Neural progenitor cell (in vitro differentiated cells): ENCODE results near the gene BTK. TPM values are rescaled to one million over a fixed set of nuclear protein-coding genes. Genes with fewer than 3 reads are reported as not detected.
"Not testable (repeated sequence)": the region's sequence is repeated elsewhere in the genome, so short reads cannot be mapped to it uniquely, and the experiment has no call there.

Source experiments
- DNase-seq: peaks from one replicate; pipeline ENCODE4 v3.0.0-alpha.2; 2016; ENCODE audit warnings: low spot score
- H2AFZ ChIP-seq: fragments of 200-600 bp; sonication (generic); replicated peaks from 2 replicates; pipeline ENCODE4 v1.6.1; 2016; ENCODE audit warnings: antibody characterized with exemption
- H3F3A ChIP-seq: fragments of 200-600 bp; sonication (generic); 2 replicates; pipeline ENCODE4 v1.6.1; 2016; ENCODE audit warnings: antibody characterized with exemption, low read depth
- H3K27ac ChIP-seq: fragments of 200-600 bp; sonication (generic); 2 replicates; pipeline ENCODE4 v1.5.1; 2016; ENCODE audit warnings: mild to moderate bottlenecking
- H3K27me3 ChIP-seq: fragments of 200-600 bp; sonication (generic); 2 replicates; pipeline ENCODE4 v1.6.1; 2016; ENCODE audit warnings: mild to moderate bottlenecking, moderate library complexity
- H3K36me3 ChIP-seq: fragments of 200-600 bp; sonication (generic); 2 replicates; pipeline ENCODE4 v1.5.1; 2016
- H3K4me1 ChIP-seq: fragments of 200-600 bp; sonication (generic); 2 replicates; pipeline ENCODE4 v1.6.1; 2016; ENCODE audit warnings: mixed run types
- H3K4me2 ChIP-seq: fragments of 200-600 bp; sonication (generic); 2 replicates; pipeline ENCODE4 v1.6.1; 2016
- H3K4me3 ChIP-seq: fragments of 200-600 bp; sonication (generic); 2 replicates; pipeline ENCODE4 v1.5.1; 2016
- H3K79me2 ChIP-seq: fragments of 200-600 bp; sonication (generic); 2 replicates; pipeline ENCODE4 v1.6.1; 2016; ENCODE audit warnings: low read depth
- H3K9ac ChIP-seq: fragments of 200-600 bp; sonication (generic); 2 replicates; pipeline ENCODE4 v1.6.1; 2016
- H3K9me3 ChIP-seq: fragments of 200-600 bp; sonication (generic); 2 replicates; pipeline ENCODE4 v1.5.1; 2016; ENCODE audit warnings: low read depth
- H4K20me1 ChIP-seq: fragments of 200-600 bp; sonication (generic); 2 replicates; pipeline ENCODE4 v1.6.1; 2016; ENCODE audit warnings: low read depth
- H3K27ac Mint-ChIP-seq: 3 replicates; pipeline ENCODE4 v1.8.0; 2021; ENCODE audit warnings: mixed read lengths
- H3K27me3 Mint-ChIP-seq: 2 replicates; pipeline ENCODE4 v1.8.0; 2022; ENCODE audit warnings: low read depth, mild to moderate bottlenecking, inconsistent platforms, moderate library complexity, mixed read lengths; ENCODE audit not compliant: insufficient read depth
- H3K36me3 Mint-ChIP-seq: 3 replicates; pipeline ENCODE4 v1.8.0; 2021; ENCODE audit warnings: mixed read lengths
- H3K4me1 Mint-ChIP-seq: 3 replicates; pipeline ENCODE4 v1.8.0; 2021; ENCODE audit warnings: mixed read lengths
- H3K4me3 Mint-ChIP-seq: 3 replicates; pipeline ENCODE4 v1.8.0; 2021; ENCODE audit warnings: mild to moderate bottlenecking, moderate library complexity, mixed read lengths
- H3K9me3 Mint-ChIP-seq: 3 replicates; pipeline ENCODE4 v1.8.0; 2020; ENCODE audit warnings: mixed read lengths
- EZH2 ChIP-seq: fragments of 200-600 bp; sonication (generic); IDR thresholded peaks from 2 replicates; pipeline ENCODE4 v1.6.1; 2017; ENCODE audit warnings: antibody characterized with exemption, mild to moderate bottlenecking, moderate library complexity
- EZH2phosphoT487 ChIP-seq: fragments of 200-600 bp; sonication (generic); IDR thresholded peaks from 2 replicates; pipeline ENCODE4 v1.6.1; 2017; ENCODE audit warnings: antibody characterized with exemption
- total RNA-seq: library from RNA; depleted of rRNA; stranded (reverse); fragments of >200 nt; gene quantifications from 2 replicates; pipeline ENCODE4 v1.2.3, GENCODE V29; 2015; ENCODE audit warnings: low replicate concordance
- TF ChIP-seq, protein P1 (sequence below): fragments of 200-600 bp; sonication (generic); IDR thresholded peaks from 2 replicates; pipeline ENCODE4 v1.5.1; 2017; ENCODE audit warnings: antibody characterized with exemption, mild to moderate bottlenecking

BTK gene
- total RNA-seq, 1 donor from 2014 or later = not detected

DNA sequence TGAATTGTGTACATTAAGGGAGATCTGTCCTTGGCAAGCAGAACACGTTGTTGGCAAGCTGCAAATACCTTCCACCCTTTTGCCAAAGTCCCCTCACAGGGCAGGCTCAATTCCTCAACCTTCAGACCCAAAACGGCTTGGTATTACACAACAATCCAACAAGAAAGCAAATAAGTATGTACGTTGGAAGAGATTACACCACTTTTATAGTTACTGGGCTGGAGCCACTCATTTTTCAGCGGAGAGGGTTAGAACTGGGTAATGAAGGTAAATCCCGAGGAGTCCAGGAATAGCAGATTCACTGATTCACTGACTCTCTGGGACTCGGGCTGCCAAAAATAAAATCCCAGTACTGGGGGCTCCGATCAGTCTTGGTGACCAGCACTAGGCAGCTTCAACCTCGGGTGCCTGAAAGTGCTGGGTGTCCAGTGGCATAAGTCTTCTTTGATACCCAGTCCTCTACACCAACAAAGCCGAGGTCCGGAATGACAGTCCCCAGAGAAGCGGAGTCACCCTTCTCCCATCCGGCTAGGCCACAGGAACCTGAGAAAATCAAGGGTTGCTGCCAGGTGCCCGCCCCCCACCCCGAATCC is 38.0 kb downstream of the BTK start:
- H3K27me3 Mint-ChIP-seq = no peaks in the 10 kb centered on the region
- peaks cover 9% of the 10 kb centered on the region for H3K4me1 ChIP-seq
- H3K4me3 Mint-ChIP-seq = peak overlapping the region; percentile 90
- H3K4me2 ChIP-seq = peak overlapping the region; percentile 78
- H3K79me2 ChIP-seq = peaks cover 36% of the 10 kb centered on the region
- H3K9me3 Mint-ChIP-seq = no peaks in the 10 kb centered on the region
- H3K27ac ChIP-seq = no peak overlapping the region
- peaks cover 17% of the 10 kb centered on the region for H3K4me1 Mint-ChIP-seq
- H3K27me3 ChIP-seq = no peaks in the 10 kb centered on the region
- no peak overlapping the region for H3K27ac Mint-ChIP-seq
- peak overlapping the region; percentile 73 for H3K4me3 ChIP-seq
- no peaks in the 10 kb centered on the region for H4K20me1 ChIP-seq
- no peaks in the 10 kb centered on the region for H3K36me3 ChIP-seq
- TF ChIP-seq EZH2phosphoT487 = no peak
- TF ChIP-seq, protein P1, sequence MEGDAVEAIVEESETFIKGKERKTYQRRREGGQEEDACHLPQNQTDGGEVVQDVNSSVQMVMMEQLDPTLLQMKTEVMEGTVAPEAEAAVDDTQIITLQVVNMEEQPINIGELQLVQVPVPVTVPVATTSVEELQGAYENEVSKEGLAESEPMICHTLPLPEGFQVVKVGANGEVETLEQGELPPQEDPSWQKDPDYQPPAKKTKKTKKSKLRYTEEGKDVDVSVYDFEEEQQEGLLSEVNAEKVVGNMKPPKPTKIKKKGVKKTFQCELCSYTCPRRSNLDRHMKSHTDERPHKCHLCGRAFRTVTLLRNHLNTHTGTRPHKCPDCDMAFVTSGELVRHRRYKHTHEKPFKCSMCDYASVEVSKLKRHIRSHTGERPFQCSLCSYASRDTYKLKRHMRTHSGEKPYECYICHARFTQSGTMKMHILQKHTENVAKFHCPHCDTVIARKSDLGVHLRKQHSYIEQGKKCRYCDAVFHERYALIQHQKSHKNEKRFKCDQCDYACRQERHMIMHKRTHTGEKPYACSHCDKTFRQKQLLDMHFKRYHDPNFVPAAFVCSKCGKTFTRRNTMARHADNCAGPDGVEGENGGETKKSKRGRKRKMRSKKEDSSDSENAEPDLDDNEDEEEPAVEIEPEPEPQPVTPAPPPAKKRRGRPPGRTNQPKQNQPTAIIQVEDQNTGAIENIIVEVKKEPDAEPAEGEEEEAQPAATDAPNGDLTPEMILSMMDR = no peak
- TF ChIP-seq EZH2 = no peak
- H3K9me3 ChIP-seq = no peaks in the 10 kb centered on the region
- no peak for DNase-seq
- H3K36me3 Mint-ChIP-seq = no peaks in the 10 kb centered on the region
- peak overlapping the region; percentile 68 for H3K9ac ChIP-seq
- H3F3A ChIP-seq = no peaks in the 10 kb centered on the region
- peak overlapping the region; percentile 92 for H2AFZ ChIP-seq

- TF ChIP-seq EZH2 (no peak), EZH2phosphoT487 (no peak)
- TF ChIP-seq, protein P1 = no peak
- no peaks in the 10 kb centered on the region for H3K4me1 Mint-ChIP-seq
- peaks cover 5% of the 10 kb centered on the region for H3F3A ChIP-seq
- H3K9me3 Mint-ChIP-seq = peaks cover 5% of the 10 kb centered on the region
- no peaks in the 10 kb centered on the region for H3K27me3 ChIP-seq
- no peak overlapping the region for H2AFZ ChIP-seq
- H3K36me3 ChIP-seq = no peaks in the 10 kb centered on the region
- no peak overlapping the region for H3K4me2 ChIP-seq
- H3K4me1 ChIP-seq = no peaks in the 10 kb centered on the region
- H3K27ac Mint-ChIP-seq = no peak overlapping the region
- H3K9ac ChIP-seq = no peak overlapping the region
- H3K4me3 Mint-ChIP-seq = no peak overlapping the region
- no peak for DNase-seq
- H4K20me1 ChIP-seq = no peaks in the 10 kb centered on the region
- no peaks in the 10 kb centered on the region for H3K36me3 Mint-ChIP-seq
- peaks cover 9% of the 10 kb centered on the region for H3K9me3 ChIP-seq
- H3K27ac ChIP-seq = no peak overlapping the region
- H3K27me3 Mint-ChIP-seq = no peaks in the 10 kb centered on the region
- H3K4me3 ChIP-seq = no peak overlapping the region
- no peaks in the 10 kb centered on the region for H3K79me2 ChIP-seq
These were observed 48.2 kb downstream of the BTK start for GRCh38 chrX:101337776-101338271.

GRCh38 chrX:101334310-101334709 is 51.7 kb downstream of the BTK start:
- not testable (repeated sequence) for H3K9me3 ChIP-seq, H3K4me1 Mint-ChIP-seq, H3K4me3 Mint-ChIP-seq, H3K36me3 ChIP-seq, H3K4me2 ChIP-seq, H3F3A ChIP-seq, H3K79me2 ChIP-seq, H3K36me3 Mint-ChIP-seq, H3K9ac ChIP-seq, DNase-seq, H3K4me3 ChIP-seq, H3K4me1 ChIP-seq, H3K27ac ChIP-seq, H2AFZ ChIP-seq, H3K27ac Mint-ChIP-seq, H4K20me1 ChIP-seq, H3K27me3 ChIP-seq, H3K27me3 Mint-ChIP-seq
- peaks cover 12% of the 10 kb centered on the region for H3K9me3 Mint-ChIP-seq

GRCh38 chrX:101326600-101326999 is 59.4 kb downstream of the BTK start:
- not testable (repeated sequence) for H3K4me3 Mint-ChIP-seq, H3K36me3 ChIP-seq, H3K4me1 Mint-ChIP-seq, H3K4me1 ChIP-seq, H3F3A ChIP-seq, H3K4me2 ChIP-seq, H3K36me3 Mint-ChIP-seq, H2AFZ ChIP-seq, H3K27ac ChIP-seq, H3K9ac ChIP-seq, H3K4me3 ChIP-seq, H3K27me3 Mint-ChIP-seq, H4K20me1 ChIP-seq, H3K79me2 ChIP-seq, H3K27me3 ChIP-seq, H3K9me3 ChIP-seq, DNase-seq, H3K27ac Mint-ChIP-seq
- H3K9me3 Mint-ChIP-seq = peaks cover 18% of the 10 kb centered on the region
